AG10803 (cell line): ENCODE data around the gene MEIOSIN.

ENCODE experiments used
- DNase-seq: peaks from one replicate; pipeline ENCODE4 v3.0.0; 2010; ENCODE audit warnings: low read depth
- H3K4me3 ChIP-seq: 2 replicates; pipeline ENCODE4 v1.5.1; 2011; ENCODE audit warnings: mild to moderate bottlenecking, low read length, control low read depth
- TF ChIP-seq, protein P1 (sequence below): conservative IDR thresholded peaks from 2 replicates; pipeline ENCODE4 v1.5.1; 2011; ENCODE audit warnings: mild to moderate bottlenecking, low read length, control low read depth, inconsistent platforms

The MEIOSIN gene

DNA sequence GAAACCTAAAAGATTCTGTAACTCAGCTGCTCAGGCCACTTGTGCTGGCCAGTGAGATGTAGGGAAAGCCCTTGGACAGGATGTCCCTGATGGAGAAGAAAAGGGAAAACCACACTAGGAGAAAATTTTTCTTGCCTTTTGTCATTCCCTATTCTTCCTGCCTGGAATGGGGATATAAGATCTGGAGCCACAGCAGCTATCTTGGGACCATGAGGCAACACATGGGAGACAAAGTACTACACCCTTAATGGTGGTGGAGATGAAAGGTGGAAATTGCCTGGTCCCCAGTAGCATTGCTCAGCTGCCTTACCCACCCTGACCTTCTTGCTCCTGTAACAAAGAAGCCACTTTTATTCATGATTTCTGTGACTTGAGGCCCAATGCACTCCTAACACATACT, 72.5 kb downstream of the MEIOSIN start:
- no peak overlapping the region for H3K4me3 ChIP-seq
- TF ChIP-seq, protein P1, sequence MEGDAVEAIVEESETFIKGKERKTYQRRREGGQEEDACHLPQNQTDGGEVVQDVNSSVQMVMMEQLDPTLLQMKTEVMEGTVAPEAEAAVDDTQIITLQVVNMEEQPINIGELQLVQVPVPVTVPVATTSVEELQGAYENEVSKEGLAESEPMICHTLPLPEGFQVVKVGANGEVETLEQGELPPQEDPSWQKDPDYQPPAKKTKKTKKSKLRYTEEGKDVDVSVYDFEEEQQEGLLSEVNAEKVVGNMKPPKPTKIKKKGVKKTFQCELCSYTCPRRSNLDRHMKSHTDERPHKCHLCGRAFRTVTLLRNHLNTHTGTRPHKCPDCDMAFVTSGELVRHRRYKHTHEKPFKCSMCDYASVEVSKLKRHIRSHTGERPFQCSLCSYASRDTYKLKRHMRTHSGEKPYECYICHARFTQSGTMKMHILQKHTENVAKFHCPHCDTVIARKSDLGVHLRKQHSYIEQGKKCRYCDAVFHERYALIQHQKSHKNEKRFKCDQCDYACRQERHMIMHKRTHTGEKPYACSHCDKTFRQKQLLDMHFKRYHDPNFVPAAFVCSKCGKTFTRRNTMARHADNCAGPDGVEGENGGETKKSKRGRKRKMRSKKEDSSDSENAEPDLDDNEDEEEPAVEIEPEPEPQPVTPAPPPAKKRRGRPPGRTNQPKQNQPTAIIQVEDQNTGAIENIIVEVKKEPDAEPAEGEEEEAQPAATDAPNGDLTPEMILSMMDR: no peak
- DNase-seq: no peak

DNA sequence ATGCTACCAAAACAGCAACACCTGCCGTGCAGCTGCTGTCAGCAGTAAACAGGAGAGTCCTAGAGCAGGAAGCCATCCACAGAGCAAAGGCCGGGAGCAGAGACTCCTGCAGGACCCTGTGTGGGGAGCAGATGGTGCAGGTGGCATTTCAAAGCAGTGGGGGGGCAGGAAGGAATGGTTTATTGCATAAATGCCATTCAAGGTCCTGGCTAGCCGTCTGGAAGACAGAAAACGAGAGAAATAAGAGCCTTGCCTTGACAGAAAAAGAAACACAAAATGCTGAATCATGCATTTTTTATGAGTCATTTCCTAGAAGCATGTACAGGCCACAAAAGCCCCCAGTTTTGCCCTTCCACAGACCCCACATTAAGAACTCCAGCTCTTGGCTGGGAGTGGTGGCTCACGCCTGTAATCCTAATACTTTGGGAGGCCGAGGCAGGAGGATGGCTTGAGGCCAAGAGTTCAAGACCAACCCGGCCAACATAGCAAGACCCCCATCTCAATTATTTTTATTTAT, 76.5 kb downstream of the MEIOSIN start:
- TF ChIP-seq, protein P1: no peak
- no peak overlapping the region for H3K4me3 ChIP-seq
- DNase-seq: peak; percentile 75

DNA sequence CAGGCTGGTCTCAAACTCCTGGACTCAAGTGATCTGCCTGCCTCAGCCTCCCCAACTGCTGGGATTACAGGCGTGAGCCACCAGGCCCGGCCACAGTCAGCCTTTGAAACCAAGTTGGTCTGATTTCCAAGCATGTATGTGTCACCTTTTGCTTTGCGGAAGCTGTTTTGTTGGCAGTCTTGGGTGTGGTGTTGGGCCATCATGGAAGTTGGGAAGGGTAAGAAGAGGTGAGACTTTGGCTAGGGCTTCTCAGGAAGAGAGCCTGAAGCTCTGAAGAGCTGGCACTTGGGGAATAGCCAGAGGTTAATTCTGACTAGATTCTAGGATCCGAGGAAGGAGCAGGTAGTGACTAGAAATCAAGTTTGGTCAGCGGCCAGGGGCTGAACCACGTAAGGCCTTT, 79.1 kb downstream of the MEIOSIN start:
- H3K4me3 ChIP-seq: no peak overlapping the region
- TF ChIP-seq, protein P1: no peak
- no peak for DNase-seq
